Measurements from ENCODE around the gene PXMP4.
A peak's percentile ranks its signal among the peaks of the same experiment; 100 is the strongest.

The PXMP4 gene

GRCh38 chr20:33653218-33653899, 66.8 kb downstream of the PXMP4 start:
- DNase-seq: peak; percentile 36

All from CD4-positive, alpha-beta T cell treated with Interleukin-15 for 1 hour (primary cell).